Parathyroid adenoma (tissue), 2 donors: ENCODE measurements around the gene PKLR.

Source experiments
- H2AFZ ChIP-seq: fragments of 300-600 bp; sonication (generic); one replicate; pipeline ENCODE4 v1.7.0; 2017; ENCODE audit warnings: antibody characterized with exemption, mild to moderate bottlenecking
- H3K27ac ChIP-seq: fragments of 300-600 bp; sonication (generic); one replicate; pipeline ENCODE4 v1.7.0; 2017
- H3K27me3 ChIP-seq: fragments of 300-600 bp; sonication (generic); one replicate; pipeline ENCODE4 v1.7.0; 2017; ENCODE audit warnings: low read length; ENCODE audit not compliant: control insufficient read depth, insufficient read depth
- H3K36me3 ChIP-seq: fragments of 300-600 bp; sonication (generic); one replicate; pipeline ENCODE4 v1.7.0; 2017; ENCODE audit warnings: low read length; ENCODE audit not compliant: control insufficient read depth, insufficient read depth
- H3K4me1 ChIP-seq: fragments of 300-600 bp; sonication (generic); one replicate; pipeline ENCODE4 v1.7.0; 2017; ENCODE audit warnings: control low read depth
- H3K4me2 ChIP-seq: fragments of 300-600 bp; sonication (generic); one replicate; pipeline ENCODE4 v1.7.0; 2017; ENCODE audit warnings: low read length
- H3K4me3 ChIP-seq: fragments of 300-600 bp; sonication (generic); one replicate; pipeline ENCODE4 v1.7.0; 2017; ENCODE audit warnings: low read depth, low read length
- H3K79me2 ChIP-seq: fragments of 300-600 bp; sonication (generic); one replicate; pipeline ENCODE4 v1.7.0; 2017; ENCODE audit warnings: control low read depth
- H3K9ac ChIP-seq: fragments of 300-600 bp; sonication (generic); one replicate; pipeline ENCODE4 v1.7.0; 2017; ENCODE audit warnings: mild to moderate bottlenecking
- H3K9me3 ChIP-seq: fragments of 300-600 bp; sonication (generic); one replicate; pipeline ENCODE4 v1.7.0; 2017; ENCODE audit warnings: low read length; ENCODE audit not compliant: control insufficient read depth
- TF ChIP-seq, protein P1 (sequence below): fragments of 300-600 bp; sonication (generic); IDR thresholded peaks from one replicate; pipeline ENCODE4 v1.7.0; 2017; ENCODE audit warnings: antibody characterized with exemption, mild to moderate bottlenecking
- donor health status: primary hyperparathyroidism.

The PKLR gene

DNA sequence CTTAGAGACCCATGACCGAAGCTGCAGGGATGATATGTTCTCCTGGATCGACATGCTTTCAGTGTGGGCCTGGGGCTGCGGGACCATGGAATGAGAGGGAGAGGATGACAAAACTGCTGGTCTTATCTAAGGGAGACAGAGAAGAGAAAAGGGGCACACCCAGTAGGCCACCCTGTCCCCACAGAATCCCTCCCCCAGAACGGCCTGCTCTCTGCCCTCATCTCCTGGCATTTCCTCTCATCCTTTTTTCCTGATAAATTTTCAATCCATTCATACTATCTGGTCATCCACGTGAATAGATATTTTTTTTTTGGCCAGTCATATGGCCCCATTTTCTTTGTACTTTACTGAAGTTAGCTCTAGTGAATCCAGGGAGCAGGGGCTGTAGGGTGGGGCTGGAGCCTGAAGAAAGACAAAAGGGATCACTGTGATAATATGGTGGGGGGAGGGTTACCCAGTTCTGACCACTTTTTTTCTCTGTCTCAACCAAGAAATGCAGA is at the start of gene PKLR:
TSS of gene PKLR (minus strand) at position 97 of the 500 bp plus-strand sequence. CDS start at position 54, 43 bp downstream.
- TF ChIP-seq, protein P1, sequence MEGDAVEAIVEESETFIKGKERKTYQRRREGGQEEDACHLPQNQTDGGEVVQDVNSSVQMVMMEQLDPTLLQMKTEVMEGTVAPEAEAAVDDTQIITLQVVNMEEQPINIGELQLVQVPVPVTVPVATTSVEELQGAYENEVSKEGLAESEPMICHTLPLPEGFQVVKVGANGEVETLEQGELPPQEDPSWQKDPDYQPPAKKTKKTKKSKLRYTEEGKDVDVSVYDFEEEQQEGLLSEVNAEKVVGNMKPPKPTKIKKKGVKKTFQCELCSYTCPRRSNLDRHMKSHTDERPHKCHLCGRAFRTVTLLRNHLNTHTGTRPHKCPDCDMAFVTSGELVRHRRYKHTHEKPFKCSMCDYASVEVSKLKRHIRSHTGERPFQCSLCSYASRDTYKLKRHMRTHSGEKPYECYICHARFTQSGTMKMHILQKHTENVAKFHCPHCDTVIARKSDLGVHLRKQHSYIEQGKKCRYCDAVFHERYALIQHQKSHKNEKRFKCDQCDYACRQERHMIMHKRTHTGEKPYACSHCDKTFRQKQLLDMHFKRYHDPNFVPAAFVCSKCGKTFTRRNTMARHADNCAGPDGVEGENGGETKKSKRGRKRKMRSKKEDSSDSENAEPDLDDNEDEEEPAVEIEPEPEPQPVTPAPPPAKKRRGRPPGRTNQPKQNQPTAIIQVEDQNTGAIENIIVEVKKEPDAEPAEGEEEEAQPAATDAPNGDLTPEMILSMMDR: no peak
- Histone ChIP-seq H3K4me2 (no peak within 1 kb of the TSS), H3K9ac (no peak within 1 kb of the TSS), H3K79me2 (no peaks in the 10 kb centered on the region), H2AFZ (no peak within 1 kb of the TSS), H3K27ac (no peak within 1 kb of the TSS), H3K36me3 (no peaks in the 10 kb centered on the region), H3K27me3 (no peaks in the 10 kb centered on the region), H3K4me3 (no peak within 1 kb of the TSS), H3K9me3 (no peaks in the 10 kb centered on the region), H3K4me1 (no peaks in the 10 kb centered on the region)

DNA sequence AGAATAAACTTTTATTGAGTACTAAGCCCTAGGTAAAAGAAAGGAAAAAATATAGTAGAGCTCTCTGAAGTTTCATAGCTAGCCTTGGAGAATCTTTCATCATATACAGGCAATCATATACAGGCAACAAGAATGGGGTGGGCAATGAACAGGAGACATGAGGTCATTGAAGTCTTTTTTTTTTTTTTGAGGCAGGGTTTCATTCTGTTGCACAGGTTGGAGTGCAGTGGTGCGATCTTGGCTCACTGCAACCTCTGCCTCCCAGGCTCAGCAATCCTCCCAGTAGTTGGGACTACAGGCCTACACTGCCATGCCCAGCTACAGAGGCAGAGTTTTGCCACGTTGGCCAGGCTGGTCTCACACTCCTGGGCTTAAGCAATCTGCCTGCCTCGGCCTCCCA is 41.6 kb upstream of the PKLR start:
- H3K27ac ChIP-seq: no peak overlapping the region
- H3K27me3 ChIP-seq: no peaks in the 10 kb centered on the region
- no peaks in the 10 kb centered on the region for H3K36me3 ChIP-seq
- no peaks in the 10 kb centered on the region for H3K79me2 ChIP-seq
- no peak overlapping the region for H3K9ac ChIP-seq
- no peak overlapping the region for H3K4me2 ChIP-seq
- no peaks in the 10 kb centered on the region for H3K9me3 ChIP-seq
- H3K4me1 ChIP-seq: no peaks in the 10 kb centered on the region
- no peak overlapping the region for H3K4me3 ChIP-seq
- H2AFZ ChIP-seq: no peak overlapping the region
- TF ChIP-seq, protein P1: no peak

DNA sequence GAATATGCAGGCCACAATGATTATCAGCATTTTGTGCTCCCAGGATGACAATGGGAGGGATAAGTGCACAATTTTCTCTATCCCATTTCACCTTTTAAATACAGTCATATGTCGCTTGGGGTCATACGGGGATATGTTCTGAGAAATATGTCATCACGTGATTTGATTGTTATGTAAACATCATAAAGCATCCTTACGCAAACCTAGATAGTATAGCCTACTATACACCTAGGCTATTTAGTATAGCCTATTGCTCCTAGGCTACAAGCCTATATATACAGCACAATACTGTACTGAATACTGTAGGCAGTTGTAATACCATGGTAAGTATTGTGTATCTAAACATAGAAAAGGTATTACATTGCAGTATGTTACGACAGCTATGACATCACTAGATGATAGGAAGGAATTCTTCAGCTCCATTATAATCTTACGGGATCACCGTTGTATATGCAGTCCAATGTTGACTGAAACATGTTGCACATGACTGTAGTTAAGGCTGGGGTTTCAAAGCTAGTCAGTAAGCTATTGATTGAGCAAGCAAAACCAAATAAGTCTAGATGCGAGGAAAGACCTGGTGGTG is 38.4 kb upstream of the PKLR start:
- Histone ChIP-seq H3K4me1 (no peaks in the 10 kb centered on the region), H3K36me3 (no peaks in the 10 kb centered on the region), H3K9ac (no peak overlapping the region)

DNA sequence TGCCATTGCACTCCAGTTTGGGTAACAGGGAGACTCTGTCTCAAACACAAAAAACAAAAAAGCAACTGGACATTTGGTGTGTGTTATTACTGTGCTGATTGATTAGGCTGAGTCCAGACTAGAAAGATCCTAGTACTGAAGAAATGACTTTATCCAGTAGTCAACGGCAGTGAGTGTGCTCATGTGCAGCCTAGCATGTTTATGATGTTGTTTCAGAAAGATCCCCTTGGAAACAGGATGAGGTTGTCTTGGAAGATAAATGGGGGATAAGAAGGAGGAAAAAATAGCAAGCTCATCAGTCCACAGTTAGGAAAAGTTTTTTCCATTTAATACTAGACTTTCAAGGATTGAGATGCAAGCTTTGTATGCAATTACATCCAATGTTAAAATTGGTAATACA is 33.7 kb upstream of the PKLR start:
- Histone ChIP-seq H3K27ac (no peak overlapping the region), H3K4me2 (no peak overlapping the region), H3K36me3 (no peaks in the 10 kb centered on the region), H3K9ac (no peak overlapping the region), H3K27me3 (no peaks in the 10 kb centered on the region), H2AFZ (no peak overlapping the region), H3K79me2 (no peaks in the 10 kb centered on the region), H3K9me3 (no peaks in the 10 kb centered on the region), H3K4me3 (no peak overlapping the region), H3K4me1 (no peaks in the 10 kb centered on the region)
- TF ChIP-seq, protein P1: no peak

More for the DNA sequence above, 38.4 kb upstream of the PKLR start:
- Histone ChIP-seq H3K9me3 (no peaks in the 10 kb centered on the region), H3K4me3 (no peak overlapping the region), H3K4me2 (no peak overlapping the region), H3K27ac (no peak overlapping the region), H3K27me3 (no peaks in the 10 kb centered on the region), H2AFZ (no peak overlapping the region), H3K79me2 (no peaks in the 10 kb centered on the region)
- TF ChIP-seq, protein P1: no peak
